Parathyroid adenoma (tissue), 2 donors: ENCODE measurements around the gene CSTPP1.
A peak's percentile ranks its signal among the peaks of the same experiment; 100 is the strongest.

Source experiments
- H2AFZ ChIP-seq: fragments of 300-600 bp; sonication (generic); one replicate; pipeline ENCODE4 v1.7.0; 2017; ENCODE audit warnings: antibody characterized with exemption, mild to moderate bottlenecking
- H3K27ac ChIP-seq: fragments of 300-600 bp; sonication (generic); one replicate; pipeline ENCODE4 v1.7.0; 2017
- H3K27me3 ChIP-seq: fragments of 300-600 bp; sonication (generic); one replicate; pipeline ENCODE4 v1.7.0; 2017; ENCODE audit warnings: low read length; ENCODE audit not compliant: control insufficient read depth, insufficient read depth
- H3K36me3 ChIP-seq: fragments of 300-600 bp; sonication (generic); one replicate; pipeline ENCODE4 v1.7.0; 2017; ENCODE audit warnings: low read length; ENCODE audit not compliant: control insufficient read depth, insufficient read depth
- H3K4me1 ChIP-seq: fragments of 300-600 bp; sonication (generic); one replicate; pipeline ENCODE4 v1.7.0; 2017; ENCODE audit warnings: control low read depth
- H3K4me2 ChIP-seq: fragments of 300-600 bp; sonication (generic); one replicate; pipeline ENCODE4 v1.7.0; 2017; ENCODE audit warnings: low read length
- H3K4me3 ChIP-seq: fragments of 300-600 bp; sonication (generic); one replicate; pipeline ENCODE4 v1.7.0; 2017; ENCODE audit warnings: low read depth, low read length
- H3K79me2 ChIP-seq: fragments of 300-600 bp; sonication (generic); one replicate; pipeline ENCODE4 v1.7.0; 2017; ENCODE audit warnings: control low read depth
- H3K9ac ChIP-seq: fragments of 300-600 bp; sonication (generic); one replicate; pipeline ENCODE4 v1.7.0; 2017; ENCODE audit warnings: mild to moderate bottlenecking
- H3K9me3 ChIP-seq: fragments of 300-600 bp; sonication (generic); one replicate; pipeline ENCODE4 v1.7.0; 2017; ENCODE audit warnings: low read length; ENCODE audit not compliant: control insufficient read depth
- TF ChIP-seq, protein P1 (sequence below): fragments of 300-600 bp; sonication (generic); IDR thresholded peaks from one replicate; pipeline ENCODE4 v1.7.0; 2017; ENCODE audit warnings: antibody characterized with exemption, mild to moderate bottlenecking
- donor health status: primary hyperparathyroidism.

Gene CSTPP1

DNA sequence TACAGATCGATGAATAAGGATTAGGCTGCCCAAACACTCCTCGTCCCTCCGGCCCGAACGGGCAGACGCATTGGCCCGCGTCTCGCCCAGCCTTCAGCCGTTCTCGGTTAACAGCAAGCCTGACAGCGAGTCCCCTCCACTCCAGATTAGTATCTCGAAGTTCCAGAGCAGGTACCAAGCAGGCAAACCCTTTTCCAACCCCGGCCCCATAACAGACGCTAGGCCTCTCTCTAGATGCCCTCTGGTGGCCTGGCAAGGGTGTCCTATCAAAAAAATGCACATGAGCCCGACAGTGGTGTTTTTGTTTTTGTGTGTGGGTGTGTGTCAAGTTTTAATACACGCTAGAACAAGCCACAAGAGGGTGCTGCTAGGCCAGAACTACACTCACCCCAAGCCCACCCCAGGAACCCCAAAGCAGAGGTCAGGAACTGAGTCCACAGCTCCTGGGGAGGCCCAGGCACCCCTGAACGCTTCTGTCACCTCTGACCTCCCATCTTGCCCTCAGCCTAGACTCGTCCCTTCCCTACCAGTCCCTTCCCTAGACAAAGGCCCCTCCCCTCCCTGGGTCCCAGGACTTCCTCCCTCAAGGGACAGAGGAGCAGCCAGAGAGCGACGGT is 240.8 kb downstream of the CSTPP1 start:
- peak overlapping the region; percentile 96 for H3K4me2 ChIP-seq
- peaks cover 33% of the 10 kb centered on the region for H3K79me2 ChIP-seq
- H2AFZ ChIP-seq: peak overlapping the region; percentile 97
- peak overlapping the region; percentile 76 for H3K9ac ChIP-seq
- peaks cover 6% of the 10 kb centered on the region for H3K4me1 ChIP-seq
- H3K4me3 ChIP-seq: peak overlapping the region; percentile 86
- peak overlapping the region; percentile 98 for H3K27ac ChIP-seq
- no peaks in the 10 kb centered on the region for H3K36me3 ChIP-seq
- TF ChIP-seq, protein P1, sequence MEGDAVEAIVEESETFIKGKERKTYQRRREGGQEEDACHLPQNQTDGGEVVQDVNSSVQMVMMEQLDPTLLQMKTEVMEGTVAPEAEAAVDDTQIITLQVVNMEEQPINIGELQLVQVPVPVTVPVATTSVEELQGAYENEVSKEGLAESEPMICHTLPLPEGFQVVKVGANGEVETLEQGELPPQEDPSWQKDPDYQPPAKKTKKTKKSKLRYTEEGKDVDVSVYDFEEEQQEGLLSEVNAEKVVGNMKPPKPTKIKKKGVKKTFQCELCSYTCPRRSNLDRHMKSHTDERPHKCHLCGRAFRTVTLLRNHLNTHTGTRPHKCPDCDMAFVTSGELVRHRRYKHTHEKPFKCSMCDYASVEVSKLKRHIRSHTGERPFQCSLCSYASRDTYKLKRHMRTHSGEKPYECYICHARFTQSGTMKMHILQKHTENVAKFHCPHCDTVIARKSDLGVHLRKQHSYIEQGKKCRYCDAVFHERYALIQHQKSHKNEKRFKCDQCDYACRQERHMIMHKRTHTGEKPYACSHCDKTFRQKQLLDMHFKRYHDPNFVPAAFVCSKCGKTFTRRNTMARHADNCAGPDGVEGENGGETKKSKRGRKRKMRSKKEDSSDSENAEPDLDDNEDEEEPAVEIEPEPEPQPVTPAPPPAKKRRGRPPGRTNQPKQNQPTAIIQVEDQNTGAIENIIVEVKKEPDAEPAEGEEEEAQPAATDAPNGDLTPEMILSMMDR: peak; percentile 52
- H3K27me3 ChIP-seq: no peaks in the 10 kb centered on the region
- H3K9me3 ChIP-seq: no peaks in the 10 kb centered on the region

DNA sequence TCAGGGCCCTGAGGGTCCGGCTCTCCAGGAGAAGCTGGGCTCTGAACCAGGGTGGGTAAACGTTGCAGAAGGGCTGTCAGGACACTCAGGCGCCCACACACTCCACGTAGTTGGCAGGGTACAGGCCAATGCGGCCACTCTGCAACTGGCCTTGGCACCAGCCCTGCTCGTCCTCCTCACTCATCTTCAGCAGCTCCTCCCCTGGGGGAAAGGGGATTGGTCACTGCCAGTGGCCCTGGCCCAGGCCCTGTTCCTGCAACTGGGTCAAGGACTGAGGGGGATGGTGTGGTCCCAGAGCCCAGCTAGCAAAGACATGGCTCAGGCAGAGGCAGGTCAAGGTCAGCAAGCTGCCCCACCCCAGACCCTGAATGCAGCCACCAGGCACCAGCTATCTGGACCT is 241.3 kb downstream of the CSTPP1 start:
- Histone ChIP-seq H3K4me2 (peak overlapping the region; percentile 96), H3K4me3 (no peak overlapping the region), H2AFZ (peak overlapping the region; percentile 97), H3K4me1 (peaks cover 6% of the 10 kb centered on the region), H3K9ac (no peak overlapping the region), H3K36me3 (no peaks in the 10 kb centered on the region), H3K79me2 (peaks cover 31% of the 10 kb centered on the region), H3K9me3 (no peaks in the 10 kb centered on the region), H3K27ac (peak overlapping the region; percentile 98), H3K27me3 (no peaks in the 10 kb centered on the region)
- TF ChIP-seq, protein P1: no peak

DNA sequence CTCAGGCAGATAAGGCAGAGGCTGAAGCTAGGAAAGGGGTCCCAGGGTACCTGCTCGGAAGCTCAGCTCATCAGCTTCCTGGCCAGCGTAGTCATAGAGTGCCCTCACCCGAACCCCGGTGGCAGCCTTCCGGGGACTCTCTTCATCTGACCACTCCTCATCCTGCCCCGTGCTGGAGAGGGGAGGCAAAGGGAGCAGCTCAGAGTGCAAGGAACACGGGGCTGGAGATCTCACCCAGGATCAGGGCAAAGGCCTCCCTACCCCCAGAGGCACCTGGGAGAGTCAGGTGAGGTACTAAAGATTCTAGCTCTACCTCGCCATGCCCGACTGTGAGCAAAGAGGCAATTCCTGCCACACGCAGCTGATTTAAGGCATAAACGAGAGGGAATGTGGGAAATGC is 241.8 kb downstream of the CSTPP1 start:
- Histone ChIP-seq H3K9me3 (no peaks in the 10 kb centered on the region), H3K4me1 (peaks cover 6% of the 10 kb centered on the region), H3K36me3 (no peaks in the 10 kb centered on the region), H2AFZ (no peak overlapping the region), H3K4me2 (no peak overlapping the region), H3K27me3 (no peaks in the 10 kb centered on the region), H3K9ac (no peak overlapping the region), H3K4me3 (no peak overlapping the region), H3K79me2 (peaks cover 26% of the 10 kb centered on the region), H3K27ac (no peak overlapping the region)
- TF ChIP-seq, protein P1: no peak

DNA sequence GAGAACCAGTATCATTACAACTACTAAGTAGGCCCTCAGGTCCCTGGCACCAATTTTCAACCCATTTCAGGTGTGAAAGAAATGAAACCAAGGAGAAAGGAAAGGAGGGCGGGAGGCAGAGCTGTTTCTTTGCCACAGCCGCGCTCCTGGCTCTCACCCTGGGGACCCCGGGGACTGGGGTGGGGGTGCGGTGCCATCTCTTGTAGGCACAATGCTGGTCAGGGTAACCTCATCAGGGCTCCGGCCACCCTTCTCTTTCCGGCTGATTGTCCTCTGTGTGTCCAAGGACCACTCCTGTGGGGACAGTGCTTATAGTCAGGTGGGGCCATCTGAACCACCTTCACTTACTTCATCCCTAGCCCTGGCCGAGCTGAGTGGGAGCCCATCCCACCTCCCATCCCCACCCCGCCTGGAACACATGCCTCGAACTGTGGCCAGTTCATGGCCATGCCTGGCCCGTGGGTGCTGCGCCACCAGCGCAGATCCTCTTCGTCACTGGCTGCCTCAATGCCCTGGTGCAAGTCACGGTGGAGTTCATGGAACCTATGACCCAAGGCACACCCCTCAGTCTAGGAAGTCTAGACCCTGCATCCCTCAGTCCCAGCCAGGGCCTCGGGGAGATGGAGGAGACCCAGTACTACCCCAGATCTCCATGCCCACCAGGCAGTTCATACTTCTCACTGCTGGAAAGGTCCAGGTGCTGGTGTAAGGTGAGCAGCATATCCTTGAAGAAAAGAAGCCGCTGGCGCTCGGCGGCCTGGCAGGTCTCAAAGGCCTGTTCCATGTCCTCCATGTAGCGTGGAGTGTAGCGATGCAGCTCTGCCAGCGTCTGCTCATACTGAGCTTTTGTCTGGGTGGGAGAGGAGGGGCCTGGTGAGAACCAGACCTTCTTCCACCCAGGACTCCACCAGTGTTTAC is 242.4 kb downstream of the CSTPP1 start:
- Histone ChIP-seq H3K36me3 (no peaks in the 10 kb centered on the region), H3K9me3 (no peaks in the 10 kb centered on the region), H3K4me1 (peaks cover 6% of the 10 kb centered on the region), H2AFZ (no peak overlapping the region), H3K4me3 (no peak overlapping the region), H3K27me3 (no peaks in the 10 kb centered on the region), H3K4me2 (no peak overlapping the region), H3K9ac (no peak overlapping the region), H3K27ac (no peak overlapping the region), H3K79me2 (peaks cover 20% of the 10 kb centered on the region)
- TF ChIP-seq, protein P1: no peak
